HTERT RPE-1 (cell line): ENCODE data around the gene PSMD9.
"Not testable (repeated sequence)": the region's sequence is repeated elsewhere in the genome, so short reads cannot be mapped to it uniquely, and the experiment has no call there.

Experiments used
- in situ Hi-C: fragments of 300-500 bp; cut with MboI; formaldehyde crosslinking; loops from 4 replicates; pipeline ENCODE4 v1.14.3; 2020; ENCODE audit warnings: low sequenced_read_pairs

PSMD9 gene

DNA sequence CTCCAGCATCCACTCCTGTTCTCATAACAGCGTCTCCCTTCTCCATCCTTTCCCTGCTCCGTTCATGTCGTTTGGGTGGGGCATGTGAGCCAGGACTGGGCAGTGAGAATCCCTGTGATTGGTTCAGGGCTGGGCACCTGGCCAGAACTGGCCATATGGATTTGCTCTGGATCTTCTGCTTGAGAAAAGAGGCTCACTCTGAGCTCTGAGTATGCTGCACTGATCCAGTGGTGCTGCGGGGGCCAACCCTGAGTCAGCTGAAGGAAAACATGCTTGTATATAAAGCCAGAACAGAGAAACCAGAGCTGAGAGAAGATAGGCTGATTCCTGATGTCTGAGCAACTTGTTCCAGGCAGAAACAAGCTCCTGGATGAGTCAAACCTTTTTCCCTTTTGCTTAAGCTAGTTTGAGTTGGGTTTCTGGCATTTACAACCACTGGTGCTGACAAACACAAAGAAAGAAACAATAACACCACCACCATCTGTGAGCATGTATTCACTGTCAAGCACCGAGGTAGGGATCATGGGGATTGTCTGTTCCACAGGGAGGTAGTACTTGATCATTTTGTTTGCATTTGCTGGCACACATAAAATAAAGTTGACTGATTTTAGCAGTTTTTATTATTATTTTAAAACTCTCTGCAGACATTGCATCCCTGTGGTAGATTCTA lies 15.9 kb upstream of the PSMD9 start:
- in situ Hi-C loops = no loop called here

DNA sequence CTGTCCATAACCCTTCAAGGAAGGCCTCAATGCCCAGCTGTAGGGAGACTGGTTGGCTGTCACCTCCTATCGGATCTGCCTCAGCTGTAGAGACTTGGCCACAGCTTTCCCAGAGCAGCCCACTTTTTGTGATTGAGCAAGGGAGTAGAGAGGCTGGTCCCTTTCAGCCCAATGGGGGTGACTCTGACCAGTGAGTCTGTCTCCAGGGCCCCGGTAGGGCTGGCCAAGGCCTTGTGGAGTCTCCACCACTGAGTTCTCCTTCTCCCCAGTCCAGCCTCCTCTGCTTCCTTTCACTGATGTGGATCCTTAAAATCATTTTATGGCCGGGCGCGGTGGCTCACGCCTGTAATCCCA lies 15.4 kb upstream of the PSMD9 start:
- in situ Hi-C loops = no loop called here

- in situ Hi-C loops = no loop called here
Observed at GRCh38 chr12:121874071-121874470, 14.5 kb upstream of the PSMD9 start.

GRCh38 chr12:121875582-121875981 lies 13.0 kb upstream of the PSMD9 start:
- in situ Hi-C loops = no loop called here

DNA sequence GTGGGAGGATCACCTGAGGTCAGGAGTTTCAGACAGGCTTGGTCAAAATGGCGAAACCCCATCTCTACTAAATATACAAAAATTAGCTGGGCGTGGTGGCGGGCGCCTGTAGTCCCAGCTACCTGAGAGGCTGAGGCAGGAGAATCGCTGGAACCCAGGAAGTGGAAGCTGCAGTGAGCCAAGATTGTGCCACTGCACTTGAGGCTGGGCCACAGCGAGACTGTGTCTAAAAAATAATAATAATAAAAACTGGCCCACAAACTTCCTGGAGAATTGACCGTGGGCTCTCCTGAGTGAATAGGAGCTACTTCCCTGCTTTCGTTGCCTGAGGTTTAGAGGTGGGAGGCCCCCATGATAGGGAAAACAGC lies 12.5 kb upstream of the PSMD9 start:
- in situ Hi-C loops = not testable (repeated sequence)

GRCh38 chr12:121883315-121883660 lies 5.3 kb upstream of the PSMD9 start:
- in situ Hi-C loops = no loop called here

GRCh38 chr12:121885129-121885528 lies 3.5 kb upstream of the PSMD9 start:
- in situ Hi-C loops = not testable (repeated sequence)

- in situ Hi-C loops = no loop called here
Observed at GRCh38 chr12:121888083-121888477, 510 bp upstream of the PSMD9 start.

DNA sequence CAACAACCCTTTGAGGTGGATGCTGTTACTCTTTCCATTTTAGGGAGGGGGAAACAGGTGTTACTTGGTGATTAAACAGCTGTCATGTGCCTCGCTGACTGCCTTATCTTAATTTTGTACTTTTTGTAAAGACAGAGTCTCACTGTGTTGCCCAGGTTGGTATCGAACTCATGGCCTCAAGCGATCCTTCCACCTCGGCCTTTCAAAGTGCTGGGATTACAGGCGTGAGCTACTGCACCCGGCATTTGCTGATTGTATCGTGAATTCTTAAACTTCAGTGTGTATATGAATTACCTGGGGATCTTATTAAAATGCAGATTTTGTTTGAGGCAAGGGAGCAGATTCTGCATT lies 659 bp downstream of the PSMD9 start:
- in situ Hi-C loops = no loop called here

DNA sequence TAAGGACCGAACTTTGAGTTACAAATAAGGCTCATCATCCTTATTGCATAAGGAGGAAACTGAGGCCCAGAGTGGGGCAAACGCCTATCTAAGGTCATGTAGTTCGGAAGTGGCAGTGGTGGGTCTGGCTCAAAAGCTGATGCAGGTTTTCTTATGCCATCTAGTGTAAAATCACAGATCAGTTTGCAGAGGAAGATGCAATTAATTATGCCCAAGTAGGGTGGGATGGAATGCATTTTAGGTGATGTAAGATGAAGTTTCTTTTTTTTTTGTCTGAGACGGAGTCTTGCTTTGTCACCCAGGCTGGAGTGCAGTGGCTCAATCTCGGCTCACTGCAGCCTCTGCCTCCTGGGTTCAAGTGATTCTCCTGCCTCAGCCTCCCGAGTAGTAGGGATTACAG lies 1.1 kb downstream of the PSMD9 start:
- in situ Hi-C loops = not testable (repeated sequence)

DNA sequence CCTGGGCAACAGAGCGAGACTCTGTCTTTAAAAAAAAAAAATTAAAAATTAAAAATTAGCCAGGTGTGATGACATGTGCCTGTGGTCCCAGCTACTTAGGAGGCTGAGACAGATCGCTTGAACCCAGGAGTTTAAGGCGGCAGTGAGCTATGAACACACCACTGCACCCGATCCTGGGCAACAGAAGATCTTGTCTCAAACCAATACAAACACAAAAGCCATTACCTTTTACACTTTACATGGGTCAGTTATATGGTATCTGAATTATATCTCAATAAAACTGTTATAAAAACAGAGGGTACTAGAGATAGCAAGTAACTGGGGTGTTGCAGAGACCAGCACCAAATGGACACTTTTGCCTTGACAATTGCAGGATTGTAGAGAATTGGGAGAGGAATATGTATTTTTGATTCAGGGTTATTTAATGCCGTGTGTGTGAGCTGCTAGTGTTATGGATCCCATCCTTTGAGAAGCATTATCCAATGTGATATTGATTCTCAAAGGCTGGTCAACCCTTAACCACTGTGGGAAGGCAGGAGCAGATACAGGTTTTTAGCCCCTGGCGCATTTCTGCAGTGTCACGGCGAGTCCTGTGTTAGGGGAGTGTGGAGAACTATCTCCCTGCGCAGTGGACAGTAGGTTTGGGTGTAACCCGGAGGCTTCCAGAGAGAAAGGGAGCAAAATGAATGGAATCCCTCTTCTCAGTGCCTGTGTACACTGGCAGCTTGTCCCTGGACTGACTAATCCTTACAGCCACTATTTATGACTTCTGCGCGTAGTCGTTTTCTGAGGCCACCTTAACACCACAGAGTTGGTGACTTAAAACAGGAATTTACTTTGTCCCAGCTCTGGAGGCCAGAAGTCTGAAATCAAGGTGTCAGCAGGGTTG lies 4.3 kb downstream of the PSMD9 start:
- in situ Hi-C loops = no loop called here

DNA sequence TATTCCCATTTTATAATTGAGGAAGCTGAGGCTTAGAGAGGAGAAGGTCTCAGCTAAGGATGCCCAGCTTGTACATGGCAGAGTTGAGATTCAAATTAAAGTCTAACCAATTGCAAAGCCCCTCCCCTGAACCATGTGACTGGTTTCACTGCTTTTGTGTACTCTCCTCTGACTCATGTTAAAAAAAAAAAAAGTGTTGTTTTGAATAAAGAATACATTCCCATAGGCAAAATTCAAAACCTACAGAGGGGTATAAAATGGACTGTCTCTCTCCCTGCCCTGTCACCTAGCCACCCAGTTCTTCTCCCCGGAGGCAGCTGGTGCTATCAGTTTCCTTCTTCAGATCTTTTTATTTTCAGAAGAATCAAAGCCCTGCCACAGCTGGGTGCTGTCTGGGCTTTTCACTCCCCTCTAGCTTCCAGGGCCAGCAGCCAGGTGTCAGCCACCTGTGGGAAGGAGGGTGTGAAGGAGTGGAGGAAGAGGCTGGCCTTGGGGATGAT lies 5.4 kb downstream of the PSMD9 start:
- in situ Hi-C loops = no loop called here

DNA sequence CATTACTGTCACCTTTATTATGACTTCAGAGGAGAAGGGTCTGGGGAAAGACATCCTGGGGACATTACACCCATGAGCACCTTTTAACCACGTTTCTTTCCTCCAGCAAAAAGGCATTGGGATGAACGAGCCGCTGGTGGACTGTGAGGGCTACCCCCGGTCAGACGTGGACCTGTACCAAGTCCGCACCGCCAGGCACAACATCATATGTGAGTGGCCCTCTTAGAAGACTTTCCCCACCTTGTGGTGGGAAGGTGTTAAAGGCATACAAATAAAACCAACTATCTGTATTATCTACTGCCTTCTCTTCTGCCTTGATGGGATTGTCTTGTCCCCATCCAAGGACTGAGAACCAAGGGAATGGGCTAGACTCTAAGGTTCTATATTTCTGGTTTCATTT lies 6.0 kb downstream of the PSMD9 start:
- in situ Hi-C loops = no loop called here

DNA sequence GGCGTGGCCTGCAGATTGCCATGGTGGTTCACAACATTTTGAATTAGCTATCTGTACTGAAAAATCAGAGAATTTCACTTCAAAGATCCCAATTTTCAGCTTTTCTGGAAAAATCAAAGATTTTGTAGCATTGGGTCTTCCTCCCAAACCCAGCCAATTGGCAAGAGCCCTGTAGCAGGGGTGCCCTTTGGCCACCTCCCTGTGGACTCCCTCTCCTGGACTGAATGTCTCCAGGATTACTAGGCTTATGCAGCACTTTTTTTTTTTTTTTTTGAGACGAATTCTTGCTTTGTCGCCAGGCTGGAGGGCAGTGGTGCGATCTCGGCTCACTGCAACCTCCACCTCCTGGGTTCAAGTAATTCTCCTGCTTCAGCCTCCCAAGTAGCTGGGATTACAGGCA lies 9.7 kb downstream of the PSMD9 start:
- in situ Hi-C loops = no loop called here

GRCh38 chr12:121899590-121899989 lies 11.0 kb downstream of the PSMD9 start:
- in situ Hi-C loops = no loop called here

DNA sequence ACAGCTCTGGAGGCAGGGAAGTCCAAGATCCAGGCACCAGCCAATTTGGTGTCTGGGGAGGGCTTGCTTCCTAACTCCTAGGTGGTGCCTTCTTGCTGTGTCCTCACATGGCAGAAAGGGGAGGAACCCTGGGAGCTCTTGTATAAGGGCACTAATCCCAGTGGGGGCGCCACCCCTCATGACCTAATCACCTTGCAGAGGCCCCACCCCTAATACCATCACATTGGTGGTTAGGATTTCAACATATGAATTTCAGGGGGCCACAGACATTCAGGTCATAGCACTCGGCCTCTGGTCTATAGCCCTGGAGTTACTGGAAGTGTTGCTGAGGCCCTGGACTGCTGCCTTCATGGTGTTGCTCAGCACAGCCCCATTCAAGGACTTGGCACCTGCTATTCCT lies 14.6 kb downstream of the PSMD9 start:
- in situ Hi-C loops = no loop called here

- in situ Hi-C loops = no loop called here
Observed at GRCh38 chr12:121905746-121906145, 17.2 kb downstream of the PSMD9 start.

- in situ Hi-C loops = no loop called here
Observed at GRCh38 chr12:121908702-121909101, 20.1 kb downstream of the PSMD9 start.

DNA sequence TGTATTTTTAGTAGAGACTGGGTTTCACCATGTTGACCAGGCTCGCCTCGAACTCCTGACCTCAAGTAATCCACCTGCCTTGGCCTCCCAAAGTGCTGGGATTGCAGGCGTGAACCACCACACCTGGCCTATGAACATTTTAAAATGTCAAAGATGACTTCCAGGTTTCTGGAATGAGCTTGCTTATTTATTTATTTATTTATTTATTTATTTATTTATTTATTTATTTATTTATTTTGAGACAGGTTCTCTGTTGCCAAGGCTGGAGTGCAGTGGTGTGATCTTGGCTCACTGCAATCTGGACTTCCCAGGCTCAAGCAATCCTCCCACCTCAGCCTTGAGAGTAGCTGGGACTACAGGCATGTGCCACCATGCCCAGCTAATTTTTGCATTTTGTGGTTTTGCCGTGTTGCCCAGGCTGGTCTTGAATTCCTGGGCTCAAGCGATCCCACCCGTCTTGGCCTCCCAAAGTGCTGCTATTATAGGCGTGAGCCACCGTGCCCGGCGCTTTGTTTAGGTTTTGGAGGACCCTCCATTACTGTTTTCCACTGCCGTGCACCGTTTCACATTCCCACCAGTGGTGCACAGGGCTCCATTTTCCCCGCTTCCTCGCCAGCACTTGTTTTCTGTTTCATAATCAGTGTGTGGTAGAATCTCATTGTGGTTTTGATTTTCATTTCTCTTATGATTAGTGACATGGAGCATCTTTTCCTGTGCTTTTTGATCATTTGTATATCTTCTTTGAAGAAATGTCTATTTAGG lies 23.4 kb downstream of the PSMD9 start:
- in situ Hi-C loops = no loop called here

- in situ Hi-C loops = no loop called here
Observed at GRCh38 chr12:121915841-121916321, 27.3 kb downstream of the PSMD9 start.

GRCh38 chr12:121916719-121917118 lies 28.1 kb downstream of the PSMD9 start:
- in situ Hi-C loops = no loop called here
